Measurements from ENCODE around the gene RAET1G.
"Not testable (repeated sequence)": the region's sequence is repeated elsewhere in the genome, so short reads cannot be mapped to it uniquely, and the experiment has no call there.

RAET1G gene

DNA sequence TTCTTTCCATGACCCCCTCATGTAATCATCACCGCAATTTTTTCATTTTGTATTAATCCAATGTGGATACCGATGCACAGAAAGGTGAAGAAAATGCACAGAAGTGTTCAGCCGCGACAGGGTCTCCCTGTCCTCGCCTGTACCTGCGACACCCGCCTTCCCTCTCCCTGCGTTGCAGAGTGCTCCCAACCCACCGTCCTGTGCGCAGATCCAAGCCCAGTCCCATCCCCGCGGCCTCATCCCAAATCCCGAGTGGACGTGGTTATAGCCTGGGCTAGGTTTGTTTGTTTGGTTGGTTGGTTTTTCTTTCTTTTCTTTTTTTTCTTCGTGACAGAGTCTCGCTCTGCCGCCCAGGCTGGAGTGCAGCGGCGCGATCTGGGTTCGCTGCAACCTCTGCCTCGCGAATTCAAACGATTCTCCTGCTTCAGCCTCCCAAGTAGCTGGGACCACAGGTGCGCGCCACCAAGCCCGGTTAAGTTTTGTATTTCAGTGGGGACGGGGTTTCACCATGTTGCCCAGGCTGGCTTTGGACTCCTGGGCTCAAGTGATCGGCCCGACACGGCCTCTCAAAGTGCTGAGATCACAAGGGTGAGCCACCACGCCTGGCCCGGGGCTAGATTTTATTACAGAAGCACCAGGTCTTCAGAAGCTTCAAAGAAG, 536 bp upstream of the RAET1G start:
- Histone ChIP-seq H3K9me3 (ENCODE audit: low read length) (peaks cover 5% of the 10 kb centered on the region), H3K4me1 (ENCODE audit: insufficient read depth, low read length) (peaks cover 16% of the 10 kb centered on the region), H3K27me3 (ENCODE audit: insufficient read depth, low read length) (peaks cover 42% of the 10 kb centered on the region), H3K36me3 (ENCODE audit: insufficient read depth, low read length) (no peaks in the 10 kb centered on the region), H3K4me3 (ENCODE audit: low read length) (peak overlapping the region; percentile 60), H2AFZ (ENCODE audit: low read depth, low read length) (peak overlapping the region; percentile 83)

DNA sequence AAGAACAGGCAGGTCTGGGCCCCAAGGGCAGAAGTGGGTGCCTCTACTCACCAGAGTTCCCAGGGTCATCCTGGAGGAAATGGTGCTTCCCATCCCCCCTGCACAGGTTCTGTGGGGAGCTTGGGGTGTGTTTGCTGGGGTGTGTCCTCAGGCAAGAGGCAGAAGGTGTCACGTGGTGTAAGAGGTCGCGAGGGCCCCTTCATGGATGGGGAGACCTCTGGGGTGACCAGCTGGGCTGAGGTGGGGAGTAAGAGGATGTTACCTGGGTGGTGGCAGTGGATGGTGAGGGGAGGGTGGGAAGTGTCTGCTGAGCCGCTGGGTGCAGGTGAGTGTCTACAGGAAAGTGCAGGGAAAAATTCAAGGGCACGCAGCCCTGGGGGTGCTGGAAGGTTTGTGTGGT, 830 bp downstream of the RAET1G start:
- not testable (repeated sequence) for H3K36me3 ChIP-seq (ENCODE audit: insufficient read depth, low read length); H2AFZ ChIP-seq (ENCODE audit: low read depth, low read length); H3K9me3 ChIP-seq (ENCODE audit: low read length); H3K4me3 ChIP-seq (ENCODE audit: low read length)
- Histone ChIP-seq H3K4me1 (ENCODE audit: insufficient read depth, low read length) (peaks cover 16% of the 10 kb centered on the region), H3K27me3 (ENCODE audit: insufficient read depth, low read length) (peaks cover 46% of the 10 kb centered on the region)

- Histone ChIP-seq H2AFZ (ENCODE audit: low read depth, low read length) (no peak overlapping the region), H3K4me1 (ENCODE audit: insufficient read depth, low read length) (peaks cover 16% of the 10 kb centered on the region), H3K36me3 (ENCODE audit: insufficient read depth, low read length) (no peaks in the 10 kb centered on the region), H3K9me3 (ENCODE audit: low read length) (peaks cover 5% of the 10 kb centered on the region), H3K4me3 (ENCODE audit: low read length) (no peak overlapping the region), H3K27me3 (ENCODE audit: insufficient read depth, low read length) (peaks cover 46% of the 10 kb centered on the region)
These were observed 1.6 kb downstream of the RAET1G start for GRCh38 chr6:149921361-149921760.

GRCh38 chr6:149919834-149920225, 3.1 kb downstream of the RAET1G start:
- H3K4me3 ChIP-seq (ENCODE audit: low read length) = no peak overlapping the region
- H3K27me3 ChIP-seq (ENCODE audit: insufficient read depth, low read length) = peaks cover 37% of the 10 kb centered on the region
- H3K4me1 ChIP-seq (ENCODE audit: insufficient read depth, low read length) = peaks cover 8% of the 10 kb centered on the region
- H2AFZ ChIP-seq (ENCODE audit: low read depth, low read length) = no peak overlapping the region
- H3K9me3 ChIP-seq (ENCODE audit: low read length) = peaks cover 5% of the 10 kb centered on the region
- H3K36me3 ChIP-seq (ENCODE audit: insufficient read depth, low read length) = no peaks in the 10 kb centered on the region

DNA sequence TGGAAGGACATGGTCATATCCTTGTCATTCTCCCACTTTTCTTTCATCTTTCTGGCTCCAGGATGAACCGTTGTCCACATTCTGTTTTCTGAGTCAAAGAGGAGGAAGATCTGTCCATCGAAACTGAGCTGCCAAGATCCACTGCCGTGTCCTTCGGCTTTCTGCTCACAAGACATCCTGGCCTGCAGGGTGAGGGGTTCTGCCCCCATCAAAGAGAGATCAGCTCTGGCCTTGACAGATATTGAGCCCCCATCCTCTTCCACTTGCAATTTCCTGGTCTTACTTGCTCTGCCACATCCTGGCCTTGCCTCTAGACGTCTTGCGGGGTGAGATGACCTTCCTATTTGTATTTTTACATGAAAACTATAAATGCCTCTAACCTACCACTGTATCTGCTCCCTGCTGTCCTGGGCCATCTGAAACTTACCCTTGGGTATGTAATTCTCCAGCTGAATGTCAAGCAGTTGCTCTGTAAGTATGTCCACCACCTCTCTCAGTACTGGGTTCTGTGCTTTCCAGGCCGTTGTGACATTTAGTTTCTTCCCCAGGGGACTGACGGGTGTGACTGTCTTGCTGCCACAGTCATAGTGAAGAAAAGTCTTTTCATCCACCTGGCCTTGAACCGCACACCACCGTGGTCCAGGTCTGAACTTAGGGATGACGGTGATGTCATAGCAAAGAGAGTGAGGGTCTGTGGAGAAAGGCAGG, 3.6 kb downstream of the RAET1G start:
- peaks cover 32% of the 10 kb centered on the region for H3K27me3 ChIP-seq (ENCODE audit: insufficient read depth, low read length)
- H2AFZ ChIP-seq (ENCODE audit: low read depth, low read length); H3K4me1 ChIP-seq (ENCODE audit: insufficient read depth, low read length); H3K36me3 ChIP-seq (ENCODE audit: insufficient read depth, low read length); H3K4me3 ChIP-seq (ENCODE audit: low read length); H3K9me3 ChIP-seq (ENCODE audit: low read length): not testable (repeated sequence)

DNA sequence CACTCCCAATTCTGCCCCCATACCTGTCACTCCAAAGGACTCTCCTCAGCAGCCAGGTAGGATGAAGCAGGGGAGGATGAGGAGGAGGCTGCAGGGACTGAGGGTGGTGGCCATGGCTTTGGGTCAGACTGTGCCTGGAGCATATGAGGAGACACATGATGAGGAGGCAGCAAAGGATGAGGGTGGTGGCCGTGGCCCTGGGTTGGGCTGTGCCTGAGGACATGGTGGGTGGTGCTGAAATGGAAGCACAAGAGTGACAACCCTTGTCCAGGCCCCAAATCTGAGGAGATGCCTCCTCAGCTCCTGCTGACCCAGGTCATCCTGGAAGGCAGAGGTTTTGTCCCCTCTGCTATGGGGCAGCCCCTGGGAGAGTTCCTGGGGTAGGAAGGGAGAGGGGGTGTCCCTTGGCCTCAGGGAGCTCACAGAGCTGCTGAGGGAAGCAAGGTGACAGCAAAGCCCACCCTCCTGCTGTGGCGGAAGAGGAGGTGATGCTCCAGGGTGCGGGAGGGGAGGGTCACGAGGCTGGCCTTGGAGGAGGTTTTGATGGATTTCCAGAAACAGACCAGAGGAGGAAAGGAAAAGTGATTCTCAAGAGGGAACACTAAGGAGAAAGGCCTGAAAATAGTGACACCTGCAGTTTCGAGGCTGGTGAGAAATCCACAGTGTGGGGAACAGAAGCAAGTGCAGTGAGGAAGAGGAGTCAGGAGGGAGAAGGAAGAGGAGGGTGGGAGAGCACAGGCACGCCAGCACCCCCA, 4.6 kb downstream of the RAET1G start:
- Histone ChIP-seq H3K4me3 (ENCODE audit: low read length) (no peak overlapping the region), H3K4me1 (ENCODE audit: insufficient read depth, low read length) (peaks cover 8% of the 10 kb centered on the region), H3K36me3 (ENCODE audit: insufficient read depth, low read length) (no peaks in the 10 kb centered on the region), H2AFZ (ENCODE audit: low read depth, low read length) (no peak overlapping the region), H3K27me3 (ENCODE audit: insufficient read depth, low read length) (peaks cover 28% of the 10 kb centered on the region), H3K9me3 (ENCODE audit: low read length) (peaks cover 2% of the 10 kb centered on the region)

DNA sequence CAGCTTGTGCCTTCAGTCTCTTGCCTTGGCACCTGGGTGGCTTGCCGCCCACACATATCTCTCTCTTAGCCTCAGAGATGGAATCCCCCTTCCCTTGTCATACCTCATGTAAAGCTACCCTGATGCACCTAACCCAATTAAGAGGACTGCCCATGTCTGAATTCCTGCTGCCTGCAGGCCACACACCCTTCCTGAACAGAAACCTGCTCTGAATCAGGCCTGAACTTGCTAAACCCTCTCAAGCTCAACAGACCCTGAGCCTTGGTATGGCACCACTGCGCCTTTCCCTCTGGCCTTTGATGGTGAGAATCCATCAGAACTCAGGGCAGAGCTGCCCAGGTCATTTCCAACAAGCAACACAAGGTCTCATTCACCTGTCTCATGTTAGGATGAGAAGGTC, 5.2 kb downstream of the RAET1G start:
- H3K27me3 ChIP-seq (ENCODE audit: insufficient read depth, low read length) = peaks cover 28% of the 10 kb centered on the region
- H3K36me3 ChIP-seq (ENCODE audit: insufficient read depth, low read length) = no peaks in the 10 kb centered on the region
- H3K4me3 ChIP-seq (ENCODE audit: low read length) = no peak overlapping the region
- H2AFZ ChIP-seq (ENCODE audit: low read depth, low read length) = no peak overlapping the region
- peaks cover 3% of the 10 kb centered on the region for H3K4me1 ChIP-seq (ENCODE audit: insufficient read depth, low read length)
- H3K9me3 ChIP-seq (ENCODE audit: low read length) = peaks cover 2% of the 10 kb centered on the region

- Histone ChIP-seq H3K36me3 (ENCODE audit: insufficient read depth, low read length) (no peaks in the 10 kb centered on the region), H3K27me3 (ENCODE audit: insufficient read depth, low read length) (peaks cover 15% of the 10 kb centered on the region), H3K4me3 (ENCODE audit: low read length) (no peak overlapping the region), H3K9me3 (ENCODE audit: low read length) (peaks cover 2% of the 10 kb centered on the region), H3K4me1 (ENCODE audit: insufficient read depth, low read length) (no peaks in the 10 kb centered on the region), H2AFZ (ENCODE audit: low read depth, low read length) (no peak overlapping the region)
These were observed 6.7 kb downstream of the RAET1G start for GRCh38 chr6:149915970-149916865.

GRCh38 chr6:149913540-149914240, 9.2 kb downstream of the RAET1G start:
- peaks cover 4% of the 10 kb centered on the region for H3K27me3 ChIP-seq (ENCODE audit: insufficient read depth, low read length)

GRCh38 chr6:149913085-149913484, 9.8 kb downstream of the RAET1G start:
- Histone ChIP-seq H3K36me3 (ENCODE audit: insufficient read depth, low read length) (no peaks in the 10 kb centered on the region), H3K27me3 (ENCODE audit: insufficient read depth, low read length) (peaks cover 3% of the 10 kb centered on the region), H3K4me3 (ENCODE audit: low read length) (no peak overlapping the region), H3K4me1 (ENCODE audit: insufficient read depth, low read length) (no peaks in the 10 kb centered on the region), H2AFZ (ENCODE audit: low read depth, low read length) (no peak overlapping the region), H3K9me3 (ENCODE audit: low read length) (peaks cover 6% of the 10 kb centered on the region)

More at GRCh38 chr6:149913540-149914240, 9.2 kb downstream of the RAET1G start:
- peaks cover 4% of the 10 kb centered on the region for H3K9me3 ChIP-seq (ENCODE audit: low read length)
- H3K36me3 ChIP-seq (ENCODE audit: insufficient read depth, low read length) = no peaks in the 10 kb centered on the region
- no peaks in the 10 kb centered on the region for H3K4me1 ChIP-seq (ENCODE audit: insufficient read depth, low read length)
- no peak overlapping the region for H2AFZ ChIP-seq (ENCODE audit: low read depth, low read length)
- H3K4me3 ChIP-seq (ENCODE audit: low read length) = no peak overlapping the region

GRCh38 chr6:149912680-149913079, 10.2 kb downstream of the RAET1G start:
- not testable (repeated sequence) for H3K27me3 ChIP-seq (ENCODE audit: insufficient read depth, low read length); H3K4me3 ChIP-seq (ENCODE audit: low read length); H2AFZ ChIP-seq (ENCODE audit: low read depth, low read length); H3K9me3 ChIP-seq (ENCODE audit: low read length); H3K4me1 ChIP-seq (ENCODE audit: insufficient read depth, low read length); H3K36me3 ChIP-seq (ENCODE audit: insufficient read depth, low read length)

GRCh38 chr6:149910721-149911151, 12.2 kb downstream of the RAET1G start:
- Histone ChIP-seq H3K27me3 (ENCODE audit: insufficient read depth, low read length) (peaks cover 2% of the 10 kb centered on the region), H3K36me3 (ENCODE audit: insufficient read depth, low read length) (no peaks in the 10 kb centered on the region), H2AFZ (ENCODE audit: low read depth, low read length) (no peak overlapping the region), H3K4me3 (ENCODE audit: low read length) (no peak overlapping the region), H3K9me3 (ENCODE audit: low read length) (peaks cover 6% of the 10 kb centered on the region), H3K4me1 (ENCODE audit: insufficient read depth, low read length) (no peaks in the 10 kb centered on the region)

Data from neuron (in vitro differentiated cells).